8988T (cell line): ENCODE measurements around the gene NOP14.

Source experiments
- DNase-seq: peaks from one replicate; pipeline ENCODE4 v3.0.0; 2011

Gene NOP14

GRCh38 chr4:2908686-2909085 is 54.5 kb downstream of the NOP14 start:
- DNase-seq, result no peak

GRCh38 chr4:2907706-2908293 is 55.4 kb downstream of the NOP14 start:
- DNase-seq, result no peak

- DNase-seq, result no peak
These were observed 56.0 kb downstream of the NOP14 start for GRCh38 chr4:2907226-2907625.

GRCh38 chr4:2906218-2906617 is 57.0 kb downstream of the NOP14 start:
- no peak for DNase-seq

- no peak for DNase-seq
These were observed 57.7 kb downstream of the NOP14 start for GRCh38 chr4:2905544-2905943.

GRCh38 chr4:2902126-2902525 is 61.1 kb downstream of the NOP14 start:
- no peak for DNase-seq

GRCh38 chr4:2901186-2901585 is 62.0 kb downstream of the NOP14 start:
- DNase-seq, result no peak

- DNase-seq, result no peak
These were observed 62.5 kb downstream of the NOP14 start for GRCh38 chr4:2900741-2901140.

- DNase-seq, result no peak
These were observed 65.2 kb downstream of the NOP14 start for GRCh38 chr4:2898001-2898400.

GRCh38 chr4:2893772-2894171 is 69.4 kb downstream of the NOP14 start:
- DNase-seq, result no peak

GRCh38 chr4:2891294-2891693 is 71.9 kb downstream of the NOP14 start:
- DNase-seq, result no peak

- DNase-seq, result no peak
These were observed 74.3 kb downstream of the NOP14 start for GRCh38 chr4:2888886-2889285.
